ENCODE results near the gene PLPPR3.
"Not testable (repeated sequence)": the region's sequence is repeated elsewhere in the genome, so short reads cannot be mapped to it uniquely, and the experiment has no call there.

Gene PLPPR3

GRCh38 chr19:853614-854220, 32.0 kb upstream of the PLPPR3 start:
- not testable (repeated sequence) for DNase-seq

- no peak for DNase-seq
Observed at GRCh38 chr19:853014-853585, 31.3 kb upstream of the PLPPR3 start.

DNA sequence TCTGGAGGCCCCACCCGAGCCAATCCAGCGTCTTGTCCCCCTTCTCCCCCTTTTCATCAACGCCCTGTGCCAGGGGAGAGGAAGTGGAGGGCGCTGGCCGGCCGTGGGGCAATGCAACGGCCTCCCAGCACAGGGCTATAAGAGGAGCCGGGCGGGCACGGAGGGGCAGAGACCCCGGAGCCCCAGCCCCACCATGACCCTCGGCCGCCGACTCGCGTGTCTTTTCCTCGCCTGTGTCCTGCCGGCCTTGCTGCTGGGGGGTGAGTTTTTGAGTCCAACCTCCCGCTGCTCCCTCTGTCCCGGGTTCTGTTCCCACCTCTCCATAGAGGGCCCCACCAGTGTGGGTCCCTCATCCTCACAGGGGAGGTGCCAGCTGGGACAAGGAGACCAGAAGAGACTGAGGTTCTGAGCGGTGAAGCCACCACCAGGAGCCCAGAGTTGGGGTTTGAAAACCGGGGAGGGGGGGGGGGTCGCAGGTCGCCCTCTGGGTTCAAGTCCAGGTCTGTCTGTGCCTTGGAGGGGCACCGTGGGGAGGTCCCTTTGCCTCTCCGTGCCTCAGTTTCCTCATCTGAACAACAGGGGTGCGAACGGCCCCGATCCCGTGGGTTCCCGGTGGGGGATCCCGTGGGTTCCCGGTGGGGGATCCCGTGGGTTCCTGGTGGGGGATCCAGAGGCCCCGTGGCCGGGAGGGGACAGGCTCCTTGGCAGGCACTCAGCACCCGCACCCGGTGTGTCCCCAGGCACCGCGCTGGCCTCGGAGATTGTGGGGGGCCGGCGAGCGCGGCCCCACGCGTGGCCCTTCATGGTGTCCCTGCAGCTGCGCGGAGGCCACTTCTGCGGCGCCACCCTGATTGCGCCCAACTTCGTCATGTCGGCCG, 30.6 kb upstream of the PLPPR3 start, which contains the start of gene ELANE:
Gene ELANE, plus strand, starts transcription at position 168 of the 878 bp plus-strand sequence. Its CDS starts 26 bp downstream, at position 194.
- DNase-seq: no peak

DNA sequence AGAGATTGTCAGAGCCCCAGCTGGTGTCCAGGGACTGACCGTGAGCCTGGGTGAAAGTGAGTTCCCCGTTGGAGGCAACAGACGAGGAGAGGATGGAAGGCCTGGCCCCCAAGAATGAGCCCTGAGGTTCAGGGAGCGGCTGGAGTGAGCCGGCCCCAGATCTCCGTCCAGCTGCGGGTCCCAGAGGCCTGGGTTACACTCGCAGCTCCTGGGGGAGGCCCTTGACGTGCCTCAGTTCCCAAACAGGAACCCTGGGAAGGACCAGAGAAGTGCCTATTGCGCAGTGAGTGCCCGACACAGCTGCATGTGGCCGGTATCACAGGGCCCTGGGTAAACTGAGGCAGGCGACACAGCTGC, 29.2 kb upstream of the PLPPR3 start:
- DNase-seq: no peak

GRCh38 chr19:850221-850978, 28.6 kb upstream of the PLPPR3 start:
- no peak for DNase-seq

GRCh38 chr19:849195-849594, 27.4 kb upstream of the PLPPR3 start:
- not testable (repeated sequence) for DNase-seq

- DNase-seq: no peak
Observed at GRCh38 chr19:848386-848921, 26.7 kb upstream of the PLPPR3 start.

GRCh38 chr19:845707-846521, 24.2 kb upstream of the PLPPR3 start:
- DNase-seq: no peak

DNA sequence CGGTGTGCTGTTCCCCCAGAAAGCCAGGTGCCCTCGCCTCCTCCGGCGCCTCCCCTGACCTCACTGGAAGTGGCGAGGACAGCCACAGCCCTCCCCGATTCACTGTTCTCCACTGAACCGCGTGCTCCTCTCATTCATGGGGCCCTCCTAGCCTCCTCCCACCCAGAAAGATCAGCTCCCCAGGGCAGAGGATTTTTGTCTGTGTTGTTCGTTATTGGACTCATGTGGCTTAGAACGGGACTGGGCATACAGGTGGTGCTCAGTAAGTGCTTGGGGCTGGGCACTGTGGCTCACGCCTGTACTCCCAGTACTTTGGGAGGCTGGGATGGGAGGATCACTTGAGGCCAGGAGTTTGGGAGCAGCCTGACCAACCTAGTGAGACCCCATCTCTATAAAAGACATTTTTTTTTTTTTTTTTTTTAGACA, 22.8 kb upstream of the PLPPR3 start:
- DNase-seq: no peak

GRCh38 chr19:843836-844545, 22.2 kb upstream of the PLPPR3 start:
- no peak for DNase-seq

DNA sequence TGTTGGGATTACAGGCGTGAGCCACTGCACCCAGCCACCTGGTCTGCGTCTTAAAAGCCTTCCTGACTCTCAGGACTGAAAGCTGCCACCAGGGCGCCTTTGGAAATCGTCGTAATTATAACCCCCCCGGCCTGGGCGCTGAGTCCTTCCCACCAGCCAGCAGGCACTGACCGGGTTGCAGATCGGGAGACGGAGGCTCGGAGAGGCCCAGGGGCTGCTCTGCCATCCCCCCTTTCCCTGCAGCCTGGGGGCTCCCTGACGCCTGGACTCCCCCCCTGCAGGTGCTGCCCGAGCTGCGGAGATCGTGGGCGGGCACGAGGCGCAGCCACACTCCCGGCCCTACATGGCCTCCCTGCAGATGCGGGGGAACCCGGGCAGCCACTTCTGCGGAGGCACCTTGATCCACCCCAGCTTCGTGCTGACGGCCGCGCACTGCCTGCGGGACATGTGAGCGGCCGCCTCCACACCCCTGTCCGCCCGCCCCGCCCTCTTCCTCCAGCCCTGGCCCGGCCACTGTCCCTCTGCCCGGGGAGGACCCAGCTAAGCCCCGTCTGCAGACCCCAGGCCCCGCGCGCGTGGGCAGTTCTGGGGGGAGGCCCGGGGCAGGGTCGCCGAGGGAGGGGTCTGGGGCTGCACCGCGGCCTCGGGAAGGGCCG, 21.6 kb upstream of the PLPPR3 start:
- no peak for DNase-seq

DNA sequence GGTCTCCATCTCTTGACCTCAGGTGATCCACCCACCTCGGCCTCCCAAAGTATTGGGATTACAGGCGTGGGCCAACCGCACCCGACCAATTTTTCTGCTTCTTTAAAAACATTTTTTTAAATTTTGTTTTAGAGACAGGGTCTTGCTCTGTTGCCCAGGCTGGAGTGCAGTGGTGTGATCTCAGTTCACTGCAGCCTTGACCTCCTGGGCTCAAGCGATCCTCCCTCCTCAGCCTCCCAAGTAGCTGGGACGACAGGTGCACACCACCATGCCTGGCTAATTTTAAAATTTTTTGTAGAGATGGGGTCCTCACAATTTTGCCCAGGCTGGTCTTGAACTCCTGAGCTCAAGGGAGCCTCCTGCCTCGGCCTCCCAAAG, 21.0 kb upstream of the PLPPR3 start:
- not testable (repeated sequence) for DNase-seq

- DNase-seq: peak; percentile 35
Observed at GRCh38 chr19:840519-841206, 18.9 kb upstream of the PLPPR3 start, which contains the start of gene PRTN3. Gene PRTN3 (plus strand): TSS chr19:840999. CDS start chr19:841009, 10 bp downstream.

DNA sequence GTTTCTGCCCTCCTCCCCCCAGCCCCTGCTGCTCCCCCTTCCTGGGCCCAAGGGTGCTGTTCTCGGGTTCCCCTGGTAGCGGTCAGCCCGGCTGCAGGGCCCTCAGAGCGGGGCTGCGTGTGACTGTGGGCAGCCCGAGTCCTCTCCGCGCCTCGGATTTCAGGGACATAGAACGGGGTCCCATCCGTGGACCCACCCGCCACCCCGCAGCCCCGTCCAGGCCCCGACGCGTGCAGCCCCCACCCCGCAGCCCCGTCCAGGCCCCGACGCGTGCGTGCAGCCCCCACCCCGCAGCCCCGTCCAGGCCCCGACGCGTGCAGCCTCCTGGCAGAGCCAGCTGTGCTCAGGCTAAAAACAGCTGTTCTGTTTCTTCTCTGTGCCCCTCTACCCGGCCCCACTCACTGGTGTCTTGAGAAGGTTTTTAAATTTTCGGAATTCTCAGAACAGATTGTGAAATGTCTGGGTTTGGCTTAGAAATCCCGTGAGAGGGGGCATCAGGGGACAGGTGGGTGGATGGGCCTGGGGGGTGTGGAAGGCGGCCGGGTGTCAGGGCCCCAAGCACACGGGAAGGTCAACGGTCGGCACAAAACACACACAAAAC, 13.6 kb upstream of the PLPPR3 start:
- DNase-seq: no peak

- no peak for DNase-seq
Observed at GRCh38 chr19:834216-834615, 12.5 kb upstream of the PLPPR3 start.

GRCh38 chr19:831407-832369, 9.9 kb upstream of the PLPPR3 start:
- DNase-seq: no peak

- DNase-seq: no peak
Observed at GRCh38 chr19:829129-829758, 7.5 kb upstream of the PLPPR3 start.

Data from CD4-positive, alpha-beta T cell treated with Interleukin-15 for 1 hour (primary cell).